Chondrocyte (in vitro differentiated cells): ENCODE data around the gene RAB13. TPM values are rescaled to one million over a fixed set of nuclear protein-coding genes. Genes with fewer than 3 reads are reported as not detected.
"Not testable (repeated sequence)": the region's sequence is repeated elsewhere in the genome, so short reads cannot be mapped to it uniquely, and the experiment has no call there.

ENCODE experiments used
- DNase-seq: peaks from one replicate; pipeline ENCODE4 v3.0.0; 2021; ENCODE audit warnings: mixed read lengths, low spot score
- H3K27ac Mint-ChIP-seq: one replicate; pipeline ENCODE4 v1.8.0; 2021; ENCODE audit warnings: mild to moderate bottlenecking, moderate library complexity, mixed read lengths; ENCODE audit not compliant: unreplicated experiment
- H3K27me3 Mint-ChIP-seq: 2 replicates; pipeline ENCODE4 v1.8.0; 2021; ENCODE audit warnings: low read depth, mixed read lengths
- H3K36me3 Mint-ChIP-seq: 2 replicates; pipeline ENCODE4 v1.8.0; 2021; ENCODE audit warnings: low read depth, mixed read lengths
- H3K4me1 Mint-ChIP-seq: 2 replicates; pipeline ENCODE4 v1.8.0; 2021; ENCODE audit warnings: low read depth, mild to moderate bottlenecking, mixed read lengths
- H3K4me3 Mint-ChIP-seq: one replicate; pipeline ENCODE4 v1.8.0; 2021; ENCODE audit warnings: mild to moderate bottlenecking, moderate library complexity, mixed read lengths; ENCODE audit not compliant: unreplicated experiment
- H3K9me3 Mint-ChIP-seq: 2 replicates; pipeline ENCODE4 v1.8.0; 2021; ENCODE audit warnings: low read depth, mixed read lengths
- CTCF ChIP-seq: fragments of 200-600 bp; sonication (generic); IDR thresholded peaks from 2 replicates; pipeline ENCODE4 v1.5.0; 2021; ENCODE audit warnings: antibody characterized with exemption, mild to moderate bottlenecking, moderate library complexity
- long read RNA-seq: library from polyadenylated mRNA; stranded (forward); transcript quantifications from one replicate; pipeline ENCODE4 v2.0.0, GENCODE V29; 2021
- total RNA-seq: library from RNA; stranded (reverse); gene quantifications from 3 replicates; pipeline ENCODE4 v1.2.1, GENCODE V29; 2021

Gene RAB13
- total RNA-seq: 111 to 137 TPM (median 116 TPM) in 3 replicates
- long read RNA-seq, transcript RAB13-201 (8 exons, 1,176 nt): major isoform, 52 of 93 reads
- long read RNA-seq, partial matches to known transcripts: 1 of 93 reads
- long read RNA-seq, other reads (novel, unspliced or antisense): 39 of 93 reads

GRCh38 chr1:153985941-153986761, at the start of gene RAB13:
TSS of gene RAB13 (minus strand) at chr1:153986339. CDS start at chr1:153986236, 103 bp downstream.
- no peak for TF ChIP-seq CTCF
- no peak for DNase-seq
- Mint-ChIP-seq H3K27ac (peak within 1 kb of the TSS; percentile 96), H3K27me3 (no peaks in the 10 kb centered on the region), H3K9me3 (no peaks in the 10 kb centered on the region), H3K36me3 (peaks cover 13% of the 10 kb centered on the region), H3K4me3 (peak within 1 kb of the TSS; percentile 96), H3K4me1 (peaks cover 35% of the 10 kb centered on the region)

- DNase-seq, H3K27me3 Mint-ChIP-seq, H3K4me3 Mint-ChIP-seq, H3K27ac Mint-ChIP-seq, H3K36me3 Mint-ChIP-seq, H3K4me1 Mint-ChIP-seq: not testable (repeated sequence)
- H3K9me3 Mint-ChIP-seq: peaks cover 18% of the 10 kb centered on the region
Observed at GRCh38 chr1:154033697-154034096, 47.6 kb upstream of the RAB13 start.

GRCh38 chr1:154019940-154020339, 33.8 kb upstream of the RAB13 start:
- peaks cover 6% of the 10 kb centered on the region for H3K4me1 Mint-ChIP-seq
- no peaks in the 10 kb centered on the region for H3K9me3 Mint-ChIP-seq
- H3K4me3 Mint-ChIP-seq: no peak overlapping the region
- DNase-seq: no peak
- no peaks in the 10 kb centered on the region for H3K36me3 Mint-ChIP-seq
- no peak overlapping the region for H3K27ac Mint-ChIP-seq
- H3K27me3 Mint-ChIP-seq: no peaks in the 10 kb centered on the region
- TF ChIP-seq CTCF: no peak

GRCh38 chr1:154019269-154019668, 33.1 kb upstream of the RAB13 start:
- no peaks in the 10 kb centered on the region for H3K27me3 Mint-ChIP-seq
- no peak overlapping the region for H3K4me3 Mint-ChIP-seq
- DNase-seq: no peak
- no peaks in the 10 kb centered on the region for H3K36me3 Mint-ChIP-seq
- peaks cover 6% of the 10 kb centered on the region for H3K4me1 Mint-ChIP-seq
- TF ChIP-seq CTCF: no peak
- no peak overlapping the region for H3K27ac Mint-ChIP-seq
- no peaks in the 10 kb centered on the region for H3K9me3 Mint-ChIP-seq

- no peak overlapping the region for H3K4me3 Mint-ChIP-seq
- no peaks in the 10 kb centered on the region for H3K9me3 Mint-ChIP-seq
- H3K27ac Mint-ChIP-seq: no peak overlapping the region
- H3K27me3 Mint-ChIP-seq: no peaks in the 10 kb centered on the region
- no peaks in the 10 kb centered on the region for H3K36me3 Mint-ChIP-seq
- peaks cover 6% of the 10 kb centered on the region for H3K4me1 Mint-ChIP-seq
- no peak for TF ChIP-seq CTCF
- no peak for DNase-seq
Observed at GRCh38 chr1:154014154-154014907, 28.2 kb upstream of the RAB13 start.

GRCh38 chr1:154012543-154012942, 26.4 kb upstream of the RAB13 start:
- not testable (repeated sequence) for H3K36me3 Mint-ChIP-seq, DNase-seq, H3K27ac Mint-ChIP-seq

More at GRCh38 chr1:154012543-154012942, 26.4 kb upstream of the RAB13 start:
- not testable (repeated sequence) for H3K4me1 Mint-ChIP-seq, H3K9me3 Mint-ChIP-seq, H3K27me3 Mint-ChIP-seq, H3K4me3 Mint-ChIP-seq
